Endothelial cell of umbilical vein (primary cell): Measurements from ENCODE around the gene ARRB1. TPM values are rescaled to one million over a fixed set of nuclear protein-coding genes. Genes with fewer than 3 reads are reported as not detected.

Source experiments
- BruUV-seq: library from RNA; stranded (reverse); fragments of 400-500 nt; replicated peaks from 2 replicates; lab custom pipeline; 2021; lab: Mats Ljungman, UMichigan
- CTCF ChIA-PET: fragments of 300-600, 350-600 bp; sonication (Branson Sonifier 250); formaldehyde crosslinking; loops from one replicate; lab custom pipeline; 2021; ENCODE audit warnings: antibody characterized with exemption, inconsistent platforms; lab: Charles Lee
- POLR2A ChIA-PET: fragments of 300-600, 350-600 bp; sonication (Branson Sonifier 250); formaldehyde crosslinking; loops from one replicate; lab custom pipeline; 2021; ENCODE audit warnings: antibody characterized with exemption, inconsistent platforms; lab: Charles Lee
- DNase-seq: peaks from one replicate; pipeline ENCODE4 v3.0.0-alpha.2; 2011; ENCODE audit warnings: low read depth, low spot score
- FAIRE-seq: peaks from 2 replicates; lab custom pipeline; 2011; peaks lifted over from hg19 to GRCh38; lab: Jason Lieb, UNC
- H2AFZ ChIP-seq: 2 replicates; pipeline ENCODE4 v1.6.0; 2012; ENCODE audit warnings: low read depth, low read length, control low read depth, inconsistent platforms
- H3K27ac ChIP-seq: 2 replicates; pipeline ENCODE4 v1.5.1; 2011; ENCODE audit warnings: low read depth, mild to moderate bottlenecking, control low read depth, low read length, moderate library complexity; ENCODE audit not compliant: insufficient read depth
- H3K27me3 ChIP-seq, 2 experiments: 2 replicates each; pipeline versions ENCODE4 v1.6.0 to v1.6.1; 2011; ENCODE audit warnings: low read length in 2 of 2, mixed read lengths in 1 of 2; ENCODE audit not compliant: control insufficient read depth in 2 of 2, insufficient read depth in 2 of 2
- H3K36me3 ChIP-seq, 2 experiments: 2 replicates in 1 of 2; 3 replicates in 1 of 2; pipeline ENCODE4 v1.5.1; 2011; ENCODE audit warnings: low read length in 2 of 2, mild to moderate bottlenecking in 1 of 2, moderate library complexity in 1 of 2; ENCODE audit not compliant: control insufficient read depth in 2 of 2, insufficient read depth in 2 of 2; ENCODE audit errors: extremely low read depth in 1 of 2
- H3K4me1 ChIP-seq: 3 replicates; pipeline ENCODE4 v1.5.1; 2011; ENCODE audit warnings: mild to moderate bottlenecking, low read length; ENCODE audit not compliant: control insufficient read depth, insufficient read depth; ENCODE audit errors: extremely low read depth
- H3K4me2 ChIP-seq: 2 replicates; pipeline ENCODE4 v1.6.1; 2011; ENCODE audit warnings: low read length, control low read depth, mixed read lengths; ENCODE audit not compliant: insufficient read depth
- H3K4me3 ChIP-seq, 3 experiments: fragments of 200-600 bp in 1 of 3; sonication (generic), shearing (Covaris generic) in 1 of 3; replicated peaks in 1 of 3; 2 replicates each; pipeline ENCODE4 v1.5.1; 2011 to 2016; ENCODE audit warnings: control low read depth in 3 of 3, low read length in 3 of 3, mild to moderate bottlenecking in 2 of 3, inconsistent platforms in 1 of 3, low read depth in 1 of 3, moderate library complexity in 1 of 3; ENCODE audit not compliant: insufficient read depth in 1 of 3
- H3K79me2 ChIP-seq: 2 replicates; pipeline ENCODE4 v1.6.0; 2012; ENCODE audit warnings: low read length, inconsistent platforms; ENCODE audit not compliant: control insufficient read depth, insufficient read depth
- H3K9ac ChIP-seq: replicated peaks from 2 replicates; pipeline ENCODE3; 2011; ENCODE audit warnings: low read length, control low read depth; ENCODE audit not compliant: insufficient read depth; ENCODE audit errors: extremely low read depth
- H3K9me1 ChIP-seq: replicated peaks from 3 replicates; pipeline ENCODE4 v1.6.0; 2011; ENCODE audit warnings: mild to moderate bottlenecking, low read length; ENCODE audit not compliant: control insufficient read depth, insufficient read depth; ENCODE audit errors: extremely low read depth
- H3K9me3 ChIP-seq: replicated peaks from 2 replicates; pipeline ENCODE4 v1.5.1; 2012; ENCODE audit warnings: low read length, inconsistent platforms; ENCODE audit not compliant: control insufficient read depth, insufficient read depth
- H4K20me1 ChIP-seq: replicated peaks from 2 replicates; pipeline ENCODE3; 2011; ENCODE audit warnings: mild to moderate bottlenecking, low read length; ENCODE audit not compliant: control insufficient read depth, insufficient read depth; ENCODE audit errors: extremely low read depth
- CTCF ChIP-seq, 2 donors: IDR thresholded peaks; 1 replicate in 1 of 2; 2 replicates in 1 of 2; pipeline ENCODE4 v1.5.1; 2011; ENCODE audit warnings: low read length in 2 of 2, mild to moderate bottlenecking in 2 of 2, moderate library complexity in 2 of 2, control low read depth in 1 of 2, inconsistent platforms in 1 of 2, low read depth in 1 of 2; ENCODE audit not compliant: insufficient read depth in 1 of 2; ENCODE audit errors: extremely low read depth in 1 of 2
- EZH2 ChIP-seq: IDR thresholded peaks from 2 replicates; pipeline ENCODE4 v1.6.1; 2012; ENCODE audit warnings: borderline replicate concordance, low read depth, mild to moderate bottlenecking, moderate library complexity, low read length, inconsistent platforms; ENCODE audit not compliant: severe bottlenecking
- FOS ChIP-seq: IDR thresholded peaks from 2 replicates; pipeline ENCODE4 v1.6.1; 2011; ENCODE audit warnings: mild to moderate bottlenecking, low read length, moderate library complexity, borderline replicate concordance; ENCODE audit not compliant: insufficient read depth
- GATA2 ChIP-seq: IDR thresholded peaks from 2 replicates; pipeline ENCODE4 v1.7.0; 2011; ENCODE audit warnings: low read depth, mild to moderate bottlenecking, moderate library complexity, mixed read lengths, low read length; ENCODE audit not compliant: insufficient read length, insufficient read depth
- JUN ChIP-seq: IDR thresholded peaks from 2 replicates; pipeline ENCODE4 v1.6.1; 2011; ENCODE audit warnings: borderline replicate concordance, low read depth; ENCODE audit not compliant: insufficient read length, insufficient read depth
- MAX ChIP-seq: IDR thresholded peaks from 2 replicates; pipeline ENCODE4 v1.6.1; 2011; ENCODE audit not compliant: insufficient read depth, insufficient read length
- MYC ChIP-seq: IDR thresholded peaks from one replicate; pipeline ENCODE4 v1.6.1; 2011; ENCODE audit warnings: mild to moderate bottlenecking, low read depth, low read length
- POLR2A ChIP-seq: IDR thresholded peaks from 2 replicates; pipeline ENCODE4 v1.6.1; 2012; ENCODE audit warnings: low read depth, mild to moderate bottlenecking, control low read depth, low read length
- POLR2AphosphoS5 ChIP-seq: IDR thresholded peaks from 2 replicates; pipeline ENCODE4 v1.6.1; 2012; ENCODE audit warnings: low read depth, mild to moderate bottlenecking, control low read depth, low read length, moderate library complexity; ENCODE audit not compliant: insufficient read depth
- dilution Hi-C: fragments of 300-500 bp; cut with MboI; formaldehyde crosslinking; loops from one replicate; pipeline ENCODE4 v1.15.0; 2019; ENCODE audit warnings: low sequenced_read_pairs; ENCODE audit not compliant: extremely low pct_ligation_motif_present
- intact Hi-C: fragments of 100-400 bp; cut with micrococcal nuclease; formaldehyde crosslinking; loops from one replicate; pipeline ENCODE4 v1.10.0; 2022
- polyA plus RNA-seq, 4 experiments: library from polyadenylated mRNA; depleted of rRNA in 3 of 4; stranded (reverse) in 3 of 4; unstranded in 1 of 4; fragments of >200 nt; gene quantifications; 2 replicates each; pipeline versions ENCODE4 v1.2.1 to v1.2.3, GENCODE V29; 2011 to 2012; ENCODE audit warnings: missing spikeins in 1 of 4
- total RNA-seq: library from RNA; stranded (reverse); gene quantifications from 2 replicates; pipeline ENCODE4 v1.2.3, GENCODE V29; 2021

ARRB1 gene
- total and polyA plus RNA-seq, 2 donors (not counting 3 experiments of a cell fraction or from before 2014, with no cell fraction given): 63.9 to 92.6 TPM

DNA sequence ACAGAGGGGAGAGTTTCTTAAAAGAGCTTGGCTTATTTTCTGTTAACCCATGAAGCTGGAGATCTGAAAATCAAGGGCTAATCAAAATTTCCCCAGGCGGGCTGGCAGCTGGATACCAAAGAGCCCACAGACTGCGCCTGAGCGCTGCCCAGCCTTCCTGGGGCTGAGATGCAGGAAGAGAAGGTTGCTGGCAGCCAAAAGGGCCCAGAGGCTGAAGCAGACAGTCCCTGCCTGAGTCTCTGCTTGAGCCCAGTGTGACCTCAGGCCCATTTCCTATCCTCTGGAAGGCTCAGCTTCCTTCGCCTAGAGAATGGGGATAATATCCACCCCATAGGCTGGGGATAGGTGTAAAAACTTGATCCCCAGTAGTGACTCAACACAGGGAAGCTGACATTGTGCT lies 49.1 kb downstream of the ARRB1 start:
- Histone ChIP-seq H4K20me1 (no peaks in the 10 kb centered on the region), H3K4me1 (peaks cover 24% of the 10 kb centered on the region), H2AFZ (no peak overlapping the region), H3K9ac (no peak overlapping the region), H3K79me2 (peaks cover 3% of the 10 kb centered on the region), H3K27me3 (no peaks in the 10 kb centered on the region), H3K4me3 (no peak overlapping the region), H3K9me3 (no peaks in the 10 kb centered on the region), H3K27ac (no peak overlapping the region), H3K9me1 (no peaks in the 10 kb centered on the region), H3K36me3 (peaks cover 0 to 2% of the 10 kb centered on the region in 2 experiments), H3K4me2 (no peak overlapping the region)
- ChIA-PET POLR2A (no interaction called here), CTCF (interaction anchor here (0.8 to 1.7 kb wide), 3 partner anchors 13 to 32 kb away, joined by 3 to 4 read pairs (median 3); no protein-coding TSS in a partner anchor)
- dilution Hi-C loops: no loop called here
- peak; percentile 65 for FAIRE-seq
- TF ChIP-seq MYC: no peak
- no peak for TF ChIP-seq POLR2A
- no peak for TF ChIP-seq GATA2
- TF ChIP-seq MAX: no peak
- no peak for TF ChIP-seq FOS
- TF ChIP-seq EZH2: no peak
- TF ChIP-seq JUN: no peak
- TF ChIP-seq POLR2AphosphoS5: no peak
- TF ChIP-seq CTCF (IDR thresholded peaks at IDR 0.05; ENCODE audit: extremely low read depth in 1 of 2, insufficient read depth in 1 of 2, low read depth in 1 of 2, low read length in 2 of 2): no peak
- DNase-seq: peak; percentile 34
- no TSS peak for BruUV-seq
- intact Hi-C loops: no loop called here
